HEK293T (cell line): ENCODE data around the gene CLMN.

ENCODE experiments used
- CTCF ChIA-PET: fragments of 350-600 bp; formaldehyde crosslinking; extraction: SDS; loops from one replicate; lab custom pipeline; 2021; ENCODE audit warnings: antibody characterized with exemption, inconsistent platforms; lab: Yijun Ruan, JAX
- POLR2A ChIA-PET: fragments of 350-600 bp; formaldehyde crosslinking; extraction: SDS; loops from one replicate; lab custom pipeline; 2020; ENCODE audit warnings: antibody characterized with exemption, inconsistent platforms; lab: Yijun Ruan, JAX
- DNase-seq: peaks from one replicate; pipeline ENCODE4 v3.0.0; 2012; ENCODE audit warnings: mixed read lengths; ENCODE audit errors: extremely low spot score
- ARNT ChIP-seq: fragments of 450-650 bp; IDR thresholded peaks from 2 replicates; pipeline ENCODE4 v1.6.1; 2017; ENCODE audit warnings: mild to moderate bottlenecking
- BHLHE40 ChIP-seq: fragments of 450-650 bp; IDR thresholded peaks from 2 replicates; pipeline ENCODE4 v1.6.1; 2016; ENCODE audit warnings: mild to moderate bottlenecking, moderate library complexity, borderline replicate concordance
- CTBP1 ChIP-seq: fragments of 450-650 bp; IDR thresholded peaks from 2 replicates; pipeline ENCODE4 v1.6.1; 2016; ENCODE audit warnings: borderline replicate concordance
- ELF4 ChIP-seq: fragments of 450-650 bp; IDR thresholded peaks from 2 replicates; pipeline ENCODE4 v1.6.1; 2017; ENCODE audit warnings: antibody characterized with exemption
- FOXA1 ChIP-seq: fragments of 450-650 bp; IDR thresholded peaks from 2 replicates; pipeline ENCODE4 v1.6.1; 2016; ENCODE audit warnings: mild to moderate bottlenecking
- FOXK2 ChIP-seq: fragments of 450-650 bp; IDR thresholded peaks from 2 replicates; pipeline ENCODE4 v1.6.1; 2016; ENCODE audit warnings: mild to moderate bottlenecking
- FOXM1 ChIP-seq: fragments of 450-650 bp; IDR thresholded peaks from 2 replicates; pipeline ENCODE4 v1.6.1; 2017; ENCODE audit warnings: mild to moderate bottlenecking, borderline replicate concordance
- HDGF ChIP-seq: fragments of 450-650 bp; IDR thresholded peaks from 2 replicates; pipeline ENCODE4 v1.6.1; 2017; ENCODE audit warnings: antibody characterized with exemption, borderline replicate concordance
- L3MBTL2 ChIP-seq: fragments of 450-650 bp; conservative IDR thresholded peaks from 2 replicates; pipeline ENCODE4 v1.6.1; 2016; ENCODE audit warnings: mild to moderate bottlenecking
- LEF1 ChIP-seq: fragments of 450-650 bp; IDR thresholded peaks from 2 replicates; pipeline ENCODE4 v1.6.1; 2017; ENCODE audit warnings: mild to moderate bottlenecking, borderline replicate concordance
- NFRKB ChIP-seq: fragments of 450-650 bp; IDR thresholded peaks from 2 replicates; pipeline ENCODE4 v1.6.1; 2016; ENCODE audit warnings: mild to moderate bottlenecking, moderate library complexity
- PKNOX1 ChIP-seq: fragments of 450-650 bp; IDR thresholded peaks from 2 replicates; pipeline ENCODE4 v1.6.1; 2016
- SP1 ChIP-seq: fragments of 450-650 bp; IDR thresholded peaks from 2 replicates; pipeline ENCODE4 v1.6.1; 2017
- SUZ12 ChIP-seq: fragments of 450-650 bp; IDR thresholded peaks from 2 replicates; pipeline ENCODE4 v1.6.1; 2016; ENCODE audit warnings: mild to moderate bottlenecking
- TARDBP ChIP-seq: fragments of 450-650 bp; IDR thresholded peaks from 2 replicates; pipeline ENCODE4 v1.6.1; 2016
- ZNF384 ChIP-seq: fragments of 450-650 bp; IDR thresholded peaks from 2 replicates; pipeline ENCODE4 v1.6.1; 2016

The CLMN gene

GRCh38 chr14:95254288-95254687 is 65.4 kb downstream of the CLMN start:
- ChIA-PET CTCF (no interaction called here), POLR2A (no interaction called here)
- DNase-seq = no peak
- TF ChIP-seq HDGF (no peak), ELF4 (no peak), LEF1 (no peak), ZNF384 (no peak), FOXK2 (no peak), TARDBP (no peak), PKNOX1 (no peak)

GRCh38 chr14:95253039-95253630 is 66.6 kb downstream of the CLMN start:
- POLR2A ChIA-PET = no interaction called here

GRCh38 chr14:95252219-95252618 is 67.5 kb downstream of the CLMN start:
- no peak for DNase-seq
- TF ChIP-seq ZNF384 (no peak), FOXM1 (no peak), LEF1 (no peak), L3MBTL2 (no peak), HDGF (no peak), CTBP1 (no peak), PKNOX1 (no peak), TARDBP (no peak)
- ChIA-PET CTCF (no interaction called here), POLR2A (no interaction called here)

More at GRCh38 chr14:95253039-95253630, 66.6 kb downstream of the CLMN start:
- no peak for DNase-seq
- CTCF ChIA-PET = interaction anchor here (1.0 kb wide), 1 partner anchor 14 kb away, joined by 3 read pairs; no protein-coding TSS in a partner anchor
- TF ChIP-seq LEF1 (no peak), ZNF384 (no peak), ARNT (no peak), NFRKB (no peak)

GRCh38 chr14:95250936-95251335 is 68.8 kb downstream of the CLMN start:
- TF ChIP-seq BHLHE40 (no peak), NFRKB (no peak), SP1 (no peak), CTBP1 (no peak), PKNOX1 (no peak)
- ChIA-PET CTCF (interaction anchor here (1.6 kb wide), 1 partner anchor 111 kb away, joined by 5 read pairs; no protein-coding TSS in a partner anchor), POLR2A (no interaction called here)
- no peak for DNase-seq

- ChIA-PET POLR2A (interaction anchor here (1.2 kb wide), 1 partner anchor 14 kb away, joined by 3 read pairs; no protein-coding TSS in a partner anchor), CTCF (interaction anchor here (1.6 kb wide), 1 partner anchor 111 kb away, joined by 5 read pairs; no protein-coding TSS in a partner anchor)
- no peak for DNase-seq
- TF ChIP-seq BHLHE40 = no peak
- no peak for TF ChIP-seq ARNT
These were observed 69.5 kb downstream of the CLMN start for GRCh38 chr14:95250140-95250769.

- TF ChIP-seq ELF4 (no peak), SP1 (no peak), FOXM1 (no peak), ARNT (no peak), HDGF (no peak), FOXK2 (no peak)
- ChIA-PET POLR2A (no interaction called here), CTCF (interaction anchor here (0.6 to 0.7 kb wide), 2 partner anchors 67 to 231 kb away, joined by 3 read pairs; no protein-coding TSS in a partner anchor)
- no peak for DNase-seq
These were observed 71.3 kb downstream of the CLMN start for GRCh38 chr14:95248432-95248831.

- CTCF ChIA-PET = no interaction called here
- DNase-seq = no peak
- POLR2A ChIA-PET = no interaction called here
- TF ChIP-seq HDGF = no peak
- no peak for TF ChIP-seq LEF1
- TF ChIP-seq FOXA1 = no peak
- TF ChIP-seq NFRKB = no peak
- no peak for TF ChIP-seq ZNF384
- no peak for TF ChIP-seq TARDBP
- no peak for TF ChIP-seq FOXM1
- no peak for TF ChIP-seq FOXK2
- no peak for TF ChIP-seq ARNT
- no peak for TF ChIP-seq SP1
- no peak for TF ChIP-seq BHLHE40
- TF ChIP-seq ELF4 = no peak
- no peak for TF ChIP-seq L3MBTL2
- TF ChIP-seq SUZ12 = no peak
These were observed 72.8 kb downstream of the CLMN start for GRCh38 chr14:95246870-95247269.
